Esophagus squamous epithelium (tissue), 4 donors: ENCODE measurements around the gene ALPK1.

Experiments used
- POLR2A ChIP-seq, 4 donors: fragments of 450-650 bp; IDR thresholded peaks; one replicate each; pipeline ENCODE4 v1.6.1; 2017; ENCODE audit warnings: antibody characterized with exemption in 4 of 4, mild to moderate bottlenecking in 4 of 4, moderate library complexity in 3 of 4
- TF ChIP-seq, protein P1 (sequence below), 6 experiments: fragments of 450-650 bp in 4 of 6; fragments of 200-600 bp in 2 of 6; sonication (generic) in 2 of 6; IDR thresholded peaks; one replicate each; pipeline ENCODE4 v1.5.1; 2016 to 2019; ENCODE audit warnings: antibody characterized with exemption in 6 of 6, mild to moderate bottlenecking in 4 of 6, moderate library complexity in 4 of 6

DNA sequence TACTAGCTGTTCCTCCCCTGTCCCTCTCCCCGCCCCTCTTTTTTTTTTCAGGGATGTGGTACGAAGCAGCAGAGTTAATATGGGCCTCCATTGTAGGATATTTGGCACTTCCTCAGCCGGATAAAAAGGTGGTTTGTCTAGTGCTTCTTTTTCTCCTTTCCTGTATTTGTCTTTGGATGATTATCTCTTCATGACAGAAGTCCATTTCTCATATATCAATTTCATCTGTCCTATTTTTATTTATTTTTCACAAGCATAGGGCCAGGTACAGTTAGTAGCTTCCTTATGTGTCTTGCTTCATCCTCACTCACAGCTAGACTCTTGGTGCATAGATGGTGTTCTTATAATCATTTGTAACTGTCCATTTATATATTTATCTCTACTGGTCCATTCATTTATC lies 129.2 kb downstream of the ALPK1 start:
- TF ChIP-seq, protein P1, sequence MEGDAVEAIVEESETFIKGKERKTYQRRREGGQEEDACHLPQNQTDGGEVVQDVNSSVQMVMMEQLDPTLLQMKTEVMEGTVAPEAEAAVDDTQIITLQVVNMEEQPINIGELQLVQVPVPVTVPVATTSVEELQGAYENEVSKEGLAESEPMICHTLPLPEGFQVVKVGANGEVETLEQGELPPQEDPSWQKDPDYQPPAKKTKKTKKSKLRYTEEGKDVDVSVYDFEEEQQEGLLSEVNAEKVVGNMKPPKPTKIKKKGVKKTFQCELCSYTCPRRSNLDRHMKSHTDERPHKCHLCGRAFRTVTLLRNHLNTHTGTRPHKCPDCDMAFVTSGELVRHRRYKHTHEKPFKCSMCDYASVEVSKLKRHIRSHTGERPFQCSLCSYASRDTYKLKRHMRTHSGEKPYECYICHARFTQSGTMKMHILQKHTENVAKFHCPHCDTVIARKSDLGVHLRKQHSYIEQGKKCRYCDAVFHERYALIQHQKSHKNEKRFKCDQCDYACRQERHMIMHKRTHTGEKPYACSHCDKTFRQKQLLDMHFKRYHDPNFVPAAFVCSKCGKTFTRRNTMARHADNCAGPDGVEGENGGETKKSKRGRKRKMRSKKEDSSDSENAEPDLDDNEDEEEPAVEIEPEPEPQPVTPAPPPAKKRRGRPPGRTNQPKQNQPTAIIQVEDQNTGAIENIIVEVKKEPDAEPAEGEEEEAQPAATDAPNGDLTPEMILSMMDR (IDR thresholded peaks at IDR 0.05), result no peak
- TF ChIP-seq POLR2A (IDR thresholded peaks at IDR 0.05), result no peak
